BJ (cell line): ENCODE results near the gene LNP1. TPM values are rescaled to one million over a fixed set of nuclear protein-coding genes. Genes with fewer than 3 reads are reported as not detected.

Experiments
- CTCF ChIA-PET: fragments of 350-600 bp; formaldehyde crosslinking; extraction: SDS; loops from one replicate; lab custom pipeline; 2021; ENCODE audit warnings: antibody characterized with exemption, inconsistent platforms; lab: Yijun Ruan, JAX
- POLR2A ChIA-PET: fragments of 300-600 bp; sonication (Branson Sonifier 250); formaldehyde crosslinking; extraction: SDS; loops from one replicate; lab custom pipeline; 2021; ENCODE audit warnings: antibody characterized with exemption; lab: Charles Lee
- DNase-seq: peaks from one replicate; pipeline ENCODE4 v3.0.0-alpha.2; 2011; ENCODE audit warnings: low read depth
- H3K27me3 ChIP-seq: 2 replicates; pipeline ENCODE4 v1.6.0; 2011; ENCODE audit warnings: low read length; ENCODE audit not compliant: control insufficient read depth, insufficient read depth
- H3K36me3 ChIP-seq: 2 replicates; pipeline ENCODE4 v1.5.1; 2011; ENCODE audit warnings: low read length; ENCODE audit not compliant: control insufficient read depth, insufficient read depth
- H3K4me3 ChIP-seq: 2 replicates; pipeline ENCODE4 v1.5.1; 2011; ENCODE audit warnings: low read depth, mild to moderate bottlenecking, control low read depth, low read length
- CTCF ChIP-seq: IDR thresholded peaks from 2 replicates; pipeline ENCODE4 v1.5.1; 2011; ENCODE audit warnings: low read depth, mild to moderate bottlenecking, control low read depth, inconsistent platforms, low read length, moderate library complexity; ENCODE audit not compliant: insufficient read depth
- polyA plus RNA-seq: library from polyadenylated mRNA; depleted of rRNA; stranded (reverse); fragments of >200 nt; gene quantifications from 2 replicates; pipeline ENCODE4 v1.2.3, GENCODE V29; 2011

Gene LNP1
- polyA plus RNA-seq, 1 experiment: 2.1 TPM

DNA sequence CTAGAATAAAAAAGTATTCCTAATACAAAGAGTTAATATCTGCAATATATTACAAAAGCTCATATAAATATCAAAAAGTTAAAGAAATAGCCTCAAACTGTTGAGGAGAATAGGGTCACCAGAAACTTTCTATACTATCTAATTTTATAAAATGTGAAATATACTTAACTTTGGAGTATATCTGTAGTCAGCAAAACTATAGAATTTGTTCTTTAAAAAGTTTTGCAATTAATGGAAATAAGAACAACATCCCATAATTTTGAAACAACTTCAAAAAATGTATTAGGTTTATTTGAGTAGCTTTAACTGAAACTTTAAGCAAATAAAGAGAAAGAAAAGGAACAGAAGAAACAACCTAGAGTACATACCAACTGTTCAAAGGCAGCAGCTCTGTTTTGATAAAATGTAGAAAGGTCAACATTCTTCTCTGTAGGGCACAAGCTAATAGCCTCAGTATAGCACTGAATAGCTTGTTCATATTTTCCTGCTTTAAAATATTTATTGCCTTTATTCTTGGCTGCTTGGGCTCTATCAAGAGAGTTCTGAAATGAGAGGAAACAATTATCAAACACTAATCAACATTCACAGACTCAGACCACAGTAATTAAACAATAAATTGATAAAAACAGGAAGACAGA is 14.8 kb upstream of the LNP1 start:
- TF ChIP-seq CTCF: no peak
- CTCF ChIA-PET: interaction anchor here (0.5 to 1.4 kb wide), 4 partner anchors 9 to 69 kb away, joined by 3 to 4 read pairs (median 3); no protein-coding TSS in a partner anchor
- no peak overlapping the region for H3K4me3 ChIP-seq
- no peaks in the 10 kb centered on the region for H3K27me3 ChIP-seq
- no peaks in the 10 kb centered on the region; the same call in 1 of the 2 replicates for H3K36me3 ChIP-seq
- POLR2A ChIA-PET: no interaction called here
- DNase-seq: no peak

- Histone ChIP-seq H3K27me3 (no peaks in the 10 kb centered on the region), H3K4me3 (no peak overlapping the region), H3K36me3 (no peaks in the 10 kb centered on the region; the same call in 1 of the 2 replicates)
- DNase-seq: no peak
- ChIA-PET CTCF (no interaction called here), POLR2A (no interaction called here)
- no peak for TF ChIP-seq CTCF
Measured at GRCh38 chr3:100389025-100389424, 12.3 kb upstream of the LNP1 start.

DNA sequence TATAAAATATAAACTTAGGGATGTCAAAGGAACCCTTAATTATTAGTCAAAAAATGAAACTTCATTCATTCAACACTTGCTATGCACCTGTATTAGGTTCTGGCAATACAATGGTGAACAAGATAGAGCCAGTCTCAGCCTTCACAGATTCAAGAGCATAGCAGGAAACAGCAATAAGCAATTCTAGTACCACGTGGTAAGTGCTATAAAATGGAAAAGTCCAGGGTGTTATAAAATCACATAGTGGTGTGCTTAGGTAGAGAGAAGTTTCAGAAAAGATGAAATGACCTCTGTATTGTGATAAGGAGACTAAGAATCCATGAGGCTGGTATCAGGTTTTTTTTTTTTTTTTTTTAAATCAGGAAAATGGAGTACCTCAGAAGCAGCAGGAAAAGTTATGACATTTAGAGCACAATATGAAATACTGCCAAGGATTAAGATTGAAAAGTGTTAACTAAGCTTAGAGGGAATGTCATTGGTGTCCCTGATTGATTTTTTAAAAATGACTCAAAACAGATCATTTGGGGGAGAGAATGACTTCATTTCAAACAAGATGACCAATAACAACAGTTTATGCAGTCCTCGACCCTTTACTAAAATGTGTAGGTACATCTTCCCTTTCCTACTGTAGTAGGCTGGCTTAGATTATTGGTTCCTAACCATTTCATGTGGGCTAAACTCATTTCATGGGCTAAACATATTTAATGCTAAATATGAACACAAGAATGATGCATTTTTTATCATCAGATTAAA is 5.5 kb upstream of the LNP1 start:
- no peak for TF ChIP-seq CTCF
- ChIA-PET POLR2A (no interaction called here), CTCF (interaction anchor here (1.1 kb wide), 1 partner anchor 9 kb away, joined by 3 read pairs; no protein-coding TSS in a partner anchor)
- DNase-seq: no peak
- H3K27me3 ChIP-seq: no peaks in the 10 kb centered on the region
- H3K36me3 ChIP-seq: no peaks in the 10 kb centered on the region
- no peak overlapping the region for H3K4me3 ChIP-seq

- no peak for TF ChIP-seq CTCF
- H3K4me3 ChIP-seq: no peak overlapping the region
- ChIA-PET POLR2A (no interaction called here), CTCF (no interaction called here)
- H3K36me3 ChIP-seq: no peaks in the 10 kb centered on the region
- no peak for DNase-seq
- H3K27me3 ChIP-seq: no peaks in the 10 kb centered on the region
Measured at GRCh38 chr3:100396967-100397366, 4.4 kb upstream of the LNP1 start.

DNA sequence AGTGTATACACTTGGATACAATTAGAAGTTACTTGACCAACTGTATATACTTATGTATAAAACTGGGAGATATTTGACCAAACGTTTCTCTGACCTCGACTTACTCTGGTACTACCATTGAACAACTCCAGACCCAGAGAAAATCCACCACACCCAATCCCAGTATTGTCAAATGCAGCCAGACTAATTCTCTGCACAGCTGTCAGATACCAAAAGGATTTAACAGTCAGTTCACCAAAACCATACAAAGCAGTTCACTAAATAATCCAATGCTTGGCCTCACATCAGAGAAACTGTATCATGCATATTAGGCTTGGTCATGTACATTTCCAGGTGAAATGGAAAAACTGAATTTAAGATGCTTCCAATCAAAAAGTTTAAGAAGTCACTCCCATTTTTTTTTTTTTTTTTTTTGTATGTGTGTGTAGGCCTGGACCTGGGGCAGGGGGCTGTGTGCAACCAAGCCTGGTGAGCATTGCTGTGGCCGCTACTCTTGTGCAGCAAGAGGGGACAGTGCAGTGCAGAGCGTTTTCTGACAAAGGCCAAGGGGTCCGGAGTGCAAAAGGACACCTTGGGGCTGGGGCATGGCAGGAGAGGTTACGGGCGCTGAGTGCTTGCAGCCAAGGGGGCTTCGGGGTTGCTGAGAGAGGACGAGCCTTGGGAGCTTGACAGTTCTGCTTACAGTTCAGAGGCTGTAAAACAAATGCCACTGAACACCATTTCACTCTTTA is 1.8 kb upstream of the LNP1 start:
- POLR2A ChIA-PET: interaction anchor here (0.6 kb wide), 1 partner anchor 692 kb away, joined by 3 read pairs; no protein-coding TSS in a partner anchor
- H3K4me3 ChIP-seq: peak overlapping the region; percentile 76
- no peaks in the 10 kb centered on the region for H3K27me3 ChIP-seq
- no peaks in the 10 kb centered on the region for H3K36me3 ChIP-seq
- TF ChIP-seq CTCF: no peak
- no peak for DNase-seq
- CTCF ChIA-PET: interaction anchor here (1.5 kb wide), 2 partner anchors 10 to 13 kb away, joined by 3 to 4 read pairs; no protein-coding TSS in a partner anchor
